Kidney epithelial cell (primary cell): ENCODE data around the gene DEFB125. TPM values are rescaled to one million over a fixed set of nuclear protein-coding genes. Genes with fewer than 3 reads are reported as not detected.
"Not testable (repeated sequence)": the region's sequence is repeated elsewhere in the genome, so short reads cannot be mapped to it uniquely, and the experiment has no call there.

ENCODE experiments used
- DNase-seq: peaks from one replicate; pipeline ENCODE4 v3.0.0-alpha.2; 2010; ENCODE audit warnings: low read depth
- H3K27me3 ChIP-seq: 2 replicates; pipeline ENCODE4 v1.6.0; 2011; ENCODE audit warnings: low read length; ENCODE audit not compliant: control insufficient read depth, insufficient read depth
- H3K36me3 ChIP-seq: 2 replicates; pipeline ENCODE4 v1.5.1; 2011; ENCODE audit warnings: low read length; ENCODE audit not compliant: control insufficient read depth, insufficient read depth
- H3K4me3 ChIP-seq: 2 replicates; pipeline ENCODE4 v1.5.1; 2011; ENCODE audit warnings: low read depth, mild to moderate bottlenecking, control low read depth, low read length
- CTCF ChIP-seq: IDR thresholded peaks from 2 replicates; pipeline ENCODE4 v1.5.1; 2011; ENCODE audit warnings: mild to moderate bottlenecking, moderate library complexity, low read length, control low read depth, inconsistent platforms; ENCODE audit not compliant: insufficient read depth, poor library complexity, severe bottlenecking
- total RNA-seq: library from RNA; depleted of rRNA; stranded (reverse); fragments of >200 nt; gene quantifications from 2 replicates; pipeline ENCODE4 v1.2.3, GENCODE V29; 2015

DEFB125 gene
- total RNA-seq, 1 donor from 2014 or later: not detected

- DNase-seq: no peak
- Histone ChIP-seq H3K4me3 (no peak overlapping the region), H3K27me3 (no peaks in the 10 kb centered on the region), H3K36me3 (no peaks in the 10 kb centered on the region)
- no peak for TF ChIP-seq CTCF
Measured at GRCh38 chr20:117518-117917, 30.0 kb downstream of the DEFB125 start.

GRCh38 chr20:129786-130323 is 42.4 kb downstream of the DEFB125 start:
- DNase-seq, H3K27me3 ChIP-seq, H3K4me3 ChIP-seq, H3K36me3 ChIP-seq: not testable (repeated sequence)

- peaks cover 3% of the 10 kb centered on the region for H3K27me3 ChIP-seq
- H3K36me3 ChIP-seq: no peaks in the 10 kb centered on the region
- DNase-seq: no peak
- TF ChIP-seq CTCF: peak; percentile 16
- H3K4me3 ChIP-seq: no peak overlapping the region
Measured at GRCh38 chr20:137668-138490, 50.4 kb downstream of the DEFB125 start.

GRCh38 chr20:142290-142689 is 54.8 kb downstream of the DEFB125 start, which contains the start of gene DEFB126:
DEFB126 (plus strand) TSS chr20:142590; CDS start chr20:142629, 39 bp downstream.
- DNase-seq: no peak
- no peak for TF ChIP-seq CTCF
- H3K27me3 ChIP-seq: peaks cover 8% of the 10 kb centered on the region
- H3K4me3 ChIP-seq: no peak within 1 kb of the TSS
- H3K36me3 ChIP-seq: no peaks in the 10 kb centered on the region

GRCh38 chr20:145877-146276 is 58.4 kb downstream of the DEFB125 start:
- no peak for DNase-seq
- H3K36me3 ChIP-seq: no peaks in the 10 kb centered on the region
- TF ChIP-seq CTCF: no peak
- no peak overlapping the region for H3K4me3 ChIP-seq
- peaks cover 8% of the 10 kb centered on the region for H3K27me3 ChIP-seq

Other genes starting within 250 kb of the DEFB125 start
- gene DEFB126, start 54.9 kb downstream of the DEFB125 start, total RNA-seq: not detected in 2 replicates
- gene DEFB127, start 69.8 kb downstream of the DEFB125 start, total RNA-seq: not detected in 2 replicates
- not detected in 2 replicates for gene DEFB128, start 102.0 kb downstream of the DEFB125 start, total RNA-seq
- not detected in 2 replicates for gene DEFB129, start 139.6 kb downstream of the DEFB125 start, total RNA-seq
- not detected in 2 replicates for gene DEFB132, start 170.1 kb downstream of the DEFB125 start, total RNA-seq
- 8.0 and 8.1 TPM in 2 replicates for gene C20orf96, start 203.1 kb downstream of the DEFB125 start, total RNA-seq
- 16.1 and 23.3 TPM in 2 replicates for gene ZCCHC3, start 209.9 kb downstream of the DEFB125 start, total RNA-seq
- 10.2 and 13.1 TPM in 2 replicates for gene SOX12, start 237.9 kb downstream of the DEFB125 start, total RNA-seq